Measurements from ENCODE around the gene SERP2. TPM values are rescaled to one million over a fixed set of nuclear protein-coding genes. Genes with fewer than 3 reads are reported as not detected.

Gene SERP2
- total and polyA plus RNA-seq, 4 donors, result 3.4 to 13.4 (median 8.3) TPM

Other genes with a start within 250 kb of the SERP2 start
- gene TSC22D1, start 202.5 kb downstream of the SERP2 start, total RNA-seq, result 100 to 1,000 TPM; 122 to 141 TPM
- gene TSC22D1, start 202.5 kb downstream of the SERP2 start, polyA plus RNA-seq, result 100 to 1,000 TPM in 1 of 2 donors, 10 to 100 TPM in 1; 71.6 to 239 TPM